Colonic mucosa (tissue), 4 donors: Measurements from ENCODE around the gene ZSCAN21. TPM values are rescaled to one million over a fixed set of nuclear protein-coding genes. Genes with fewer than 3 reads are reported as not detected.

Experiments used
- DNase-seq: peaks from one replicate; pipeline ENCODE4 v3.0.0-alpha.2; 2020
- H3K27ac ChIP-seq: fragments of 200-600 bp; one replicate; pipeline ENCODE4 v1.8.0; 2021
- H3K27me3 ChIP-seq: fragments of 200-600 bp; one replicate; pipeline ENCODE4 v1.8.0; 2021
- H3K36me3 ChIP-seq: fragments of 200-600 bp; one replicate; pipeline ENCODE4 v1.8.0; 2021
- H3K4me1 ChIP-seq: fragments of 200-600 bp; one replicate; pipeline ENCODE4 v1.8.0; 2021; ENCODE audit warnings: mild to moderate bottlenecking
- H3K4me3 ChIP-seq: fragments of 200-600 bp; one replicate; pipeline ENCODE4 v1.8.0; 2021
- H3K9ac ChIP-seq, 2 donors: one replicate each; pipeline ENCODE4 v1.7.0; 2013; ENCODE audit warnings: control low read depth in 2 of 2, low read depth in 2 of 2, low read length in 2 of 2
- H3K9me3 ChIP-seq: fragments of 200-600 bp; one replicate; pipeline ENCODE4 v1.8.0; 2021
- intact Hi-C: fragments of 100-400 bp; cut with DNase I; formaldehyde crosslinking; loops from one replicate; pipeline ENCODE4 v1.14.1; 2022
- total RNA-seq, 2 donors: library from RNA; stranded (reverse); fragmentation: NEBNext Ultra II Directional in 1 of 2; extraction: Animal tissue kit (Norgen Biotek cat#: 25700) in 1 of 2; gene quantifications; one replicate each; pipeline ENCODE4 v1.2.1, GENCODE V29; 2021
- TF ChIP-seq, protein P1 (sequence below): fragments of 200-600 bp; IDR thresholded peaks from one replicate; pipeline ENCODE4 v1.8.0; 2022; ENCODE audit warnings: antibody characterized with exemption, mild to moderate bottlenecking
- donor health status: healthy.
- donor health status: DM: no; HTN: no; CAD: no.
- donor health status: DM: no; HTN: no; CAD: no.

Gene ZSCAN21
- total RNA-seq, 2 donors from 2014 or later: 6.2 to 7.7 TPM

DNA sequence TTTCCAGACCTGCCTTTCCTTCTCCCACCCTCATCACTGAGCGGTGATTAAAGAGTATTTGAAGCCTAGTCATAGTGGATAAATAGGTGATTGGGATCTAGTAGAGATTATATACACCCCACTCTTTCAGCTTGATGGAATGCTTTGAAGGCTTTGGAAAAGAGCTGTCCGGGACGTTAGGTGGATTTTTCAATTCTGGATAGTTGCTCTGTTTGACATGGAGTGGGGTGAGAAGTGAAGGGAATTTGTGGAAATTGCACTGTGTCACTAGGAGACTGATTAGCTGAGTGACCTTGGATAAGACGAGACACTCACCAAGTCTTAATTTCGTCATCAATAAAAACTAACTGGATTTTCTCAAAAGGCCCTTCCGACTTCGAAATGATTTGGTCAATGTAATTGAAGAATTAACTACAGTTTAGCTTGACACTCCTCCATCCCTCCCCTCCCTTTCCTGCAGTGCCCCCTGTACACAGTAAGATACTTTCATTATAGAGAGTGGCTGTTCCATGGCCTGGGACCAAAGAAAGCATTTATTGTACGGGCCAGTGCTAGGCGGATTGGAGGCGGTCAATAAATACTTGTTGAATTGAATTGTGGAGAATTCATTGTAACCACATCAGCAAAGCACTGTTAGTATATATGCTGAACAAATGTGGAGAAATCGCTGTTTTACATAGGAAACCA lies 33.2 kb upstream of the ZSCAN21 start:
- DNase-seq: peak; percentile 49
- Histone ChIP-seq H3K4me3 (peak overlapping the region; percentile 99), H3K27me3 (no peaks in the 10 kb centered on the region), H3K36me3 (no peaks in the 10 kb centered on the region), H3K27ac (peak overlapping the region; percentile 97), H3K4me1 (peaks cover 12% of the 10 kb centered on the region), H3K9ac (peak overlapping the region; percentile 95 to 96), H3K9me3 (no peaks in the 10 kb centered on the region)
- TF ChIP-seq, protein P1, sequence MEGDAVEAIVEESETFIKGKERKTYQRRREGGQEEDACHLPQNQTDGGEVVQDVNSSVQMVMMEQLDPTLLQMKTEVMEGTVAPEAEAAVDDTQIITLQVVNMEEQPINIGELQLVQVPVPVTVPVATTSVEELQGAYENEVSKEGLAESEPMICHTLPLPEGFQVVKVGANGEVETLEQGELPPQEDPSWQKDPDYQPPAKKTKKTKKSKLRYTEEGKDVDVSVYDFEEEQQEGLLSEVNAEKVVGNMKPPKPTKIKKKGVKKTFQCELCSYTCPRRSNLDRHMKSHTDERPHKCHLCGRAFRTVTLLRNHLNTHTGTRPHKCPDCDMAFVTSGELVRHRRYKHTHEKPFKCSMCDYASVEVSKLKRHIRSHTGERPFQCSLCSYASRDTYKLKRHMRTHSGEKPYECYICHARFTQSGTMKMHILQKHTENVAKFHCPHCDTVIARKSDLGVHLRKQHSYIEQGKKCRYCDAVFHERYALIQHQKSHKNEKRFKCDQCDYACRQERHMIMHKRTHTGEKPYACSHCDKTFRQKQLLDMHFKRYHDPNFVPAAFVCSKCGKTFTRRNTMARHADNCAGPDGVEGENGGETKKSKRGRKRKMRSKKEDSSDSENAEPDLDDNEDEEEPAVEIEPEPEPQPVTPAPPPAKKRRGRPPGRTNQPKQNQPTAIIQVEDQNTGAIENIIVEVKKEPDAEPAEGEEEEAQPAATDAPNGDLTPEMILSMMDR: no peak
- intact Hi-C loops: no loop called here

DNA sequence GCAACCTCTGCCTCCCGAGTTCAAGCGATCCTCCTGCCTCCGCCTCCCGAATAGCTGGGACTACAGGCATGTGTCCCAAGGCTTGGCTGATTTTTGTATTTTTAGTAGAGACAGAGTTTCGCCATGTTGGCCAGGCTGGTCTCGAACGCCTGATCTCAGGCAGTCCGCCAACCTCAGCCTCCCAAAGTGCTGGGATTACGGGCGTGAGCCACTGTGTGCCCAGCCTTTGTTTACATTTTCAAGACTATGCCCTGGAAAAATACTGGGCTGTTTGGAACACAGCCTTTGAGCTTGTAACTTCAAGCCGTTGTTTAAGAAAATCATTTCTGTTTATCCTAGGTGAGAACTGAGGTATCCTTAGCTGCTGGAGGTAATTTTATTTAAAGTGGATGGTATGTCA lies 32.3 kb upstream of the ZSCAN21 start:
- TF ChIP-seq, protein P1: no peak
- Histone ChIP-seq H3K9ac (peak overlapping the region in 1 of 2 donors; percentile 73), H3K36me3 (no peaks in the 10 kb centered on the region), H3K27me3 (no peaks in the 10 kb centered on the region), H3K9me3 (no peaks in the 10 kb centered on the region), H3K4me1 (peaks cover 19% of the 10 kb centered on the region), H3K27ac (peak overlapping the region; percentile 97), H3K4me3 (peak overlapping the region; percentile 99)
- intact Hi-C loops: no loop called here
- DNase-seq: peak; percentile 78

DNA sequence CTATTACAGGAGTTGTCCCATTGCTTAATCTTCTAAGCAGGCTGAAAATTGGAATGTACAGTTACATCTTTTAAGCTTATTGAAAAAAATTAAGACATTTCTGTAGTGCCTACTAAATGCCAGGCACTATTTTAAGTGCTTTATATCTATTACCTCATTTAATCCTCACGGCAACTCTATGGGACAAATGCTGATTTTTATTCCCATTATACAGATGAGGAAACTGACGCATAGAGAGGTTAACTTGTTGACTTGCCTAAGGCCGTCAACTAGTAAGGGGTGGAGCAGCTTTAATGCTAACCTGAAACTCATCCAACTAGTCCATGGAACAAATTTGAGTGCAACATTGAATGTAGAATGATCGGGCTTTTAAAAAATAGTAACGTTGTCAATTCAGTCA lies 31.7 kb upstream of the ZSCAN21 start:
- H3K4me1 ChIP-seq: peaks cover 20% of the 10 kb centered on the region
- TF ChIP-seq, protein P1: no peak
- no peaks in the 10 kb centered on the region for H3K27me3 ChIP-seq
- no peak overlapping the region for H3K4me3 ChIP-seq
- H3K9ac ChIP-seq: peak overlapping the region in 1 of 2 donors; percentile 73
- no peaks in the 10 kb centered on the region for H3K36me3 ChIP-seq
- DNase-seq: no peak
- intact Hi-C loops: no loop called here
- H3K9me3 ChIP-seq: no peaks in the 10 kb centered on the region
- H3K27ac ChIP-seq: peak overlapping the region; percentile 97

DNA sequence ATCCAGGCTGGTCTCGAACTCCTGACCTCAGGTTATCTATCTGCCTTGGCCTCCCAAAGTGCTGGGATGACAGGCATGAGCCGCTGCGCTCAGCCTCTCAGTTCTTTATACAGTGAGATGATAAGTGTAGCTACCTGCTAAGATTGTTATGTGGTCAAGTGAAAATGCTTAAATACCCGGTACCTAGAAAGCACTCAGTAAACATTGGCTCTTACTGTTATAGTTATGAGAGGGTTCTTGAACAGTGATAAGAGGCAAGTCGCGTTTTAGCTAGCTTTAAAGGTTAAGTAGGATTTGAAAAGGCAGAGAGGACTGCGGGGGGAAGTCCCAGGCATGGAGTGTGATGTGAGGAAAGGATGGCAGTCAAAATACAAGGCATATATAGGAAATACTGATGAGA lies 29.7 kb upstream of the ZSCAN21 start:
- no peaks in the 10 kb centered on the region for H3K27me3 ChIP-seq
- H3K36me3 ChIP-seq: peaks cover 9% of the 10 kb centered on the region
- TF ChIP-seq, protein P1: no peak
- no peak for DNase-seq
- H3K4me1 ChIP-seq: peaks cover 19% of the 10 kb centered on the region
- intact Hi-C loops: no loop called here
- no peak overlapping the region for H3K4me3 ChIP-seq
- no peaks in the 10 kb centered on the region for H3K9me3 ChIP-seq
- H3K9ac ChIP-seq: no peak overlapping the region
- H3K27ac ChIP-seq: no peak overlapping the region

DNA sequence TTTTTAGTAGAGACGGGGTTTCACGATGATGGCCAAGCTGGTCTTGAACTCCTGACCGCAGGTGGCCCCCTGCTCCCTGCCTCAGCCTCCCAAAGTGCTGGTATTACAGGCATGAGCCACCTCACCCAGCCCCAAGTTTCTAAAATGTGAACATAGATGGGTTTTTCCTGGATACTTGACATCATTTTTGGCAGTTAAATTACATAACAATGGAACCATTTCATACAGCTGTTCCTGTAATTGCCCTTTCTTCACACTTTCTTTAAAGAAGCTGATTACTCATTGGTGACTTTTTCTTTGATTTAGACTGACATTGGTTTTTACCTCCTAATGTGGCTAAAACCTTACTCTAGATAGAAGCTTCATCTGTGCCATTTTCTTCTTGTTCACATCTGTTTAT lies 28.3 kb upstream of the ZSCAN21 start:
- Histone ChIP-seq H3K9ac (peak overlapping the region in 1 of 2 donors; percentile 46), H3K9me3 (no peaks in the 10 kb centered on the region), H3K27ac (peak overlapping the region; percentile 34), H3K4me3 (no peak overlapping the region), H3K36me3 (peaks cover 9% of the 10 kb centered on the region), H3K27me3 (no peaks in the 10 kb centered on the region), H3K4me1 (peaks cover 19% of the 10 kb centered on the region)
- intact Hi-C loops: no loop called here
- no peak for DNase-seq
- TF ChIP-seq, protein P1: no peak
